Fibroblast of lung (primary cell): ENCODE data around the gene GOLGA6L7.

Source experiments
- EZH2 ChIP-seq: IDR thresholded peaks from 2 replicates; pipeline ENCODE4 v1.5.1; 2012; ENCODE audit warnings: low read length, control low read depth, mild to moderate bottlenecking; ENCODE audit errors: missing control alignments
- TF ChIP-seq, protein P1 (sequence below), 2 donors: IDR thresholded peaks in 1 of 2; conservative IDR thresholded peaks in 1 of 2; 1 replicate in 1 of 2; 2 replicates in 1 of 2; pipeline ENCODE4 v1.5.1; 2011 to 2012; ENCODE audit warnings: low read length in 2 of 2, control low read depth in 1 of 2, inconsistent platforms in 1 of 2, low read depth in 1 of 2, mild to moderate bottlenecking in 1 of 2

DNA sequence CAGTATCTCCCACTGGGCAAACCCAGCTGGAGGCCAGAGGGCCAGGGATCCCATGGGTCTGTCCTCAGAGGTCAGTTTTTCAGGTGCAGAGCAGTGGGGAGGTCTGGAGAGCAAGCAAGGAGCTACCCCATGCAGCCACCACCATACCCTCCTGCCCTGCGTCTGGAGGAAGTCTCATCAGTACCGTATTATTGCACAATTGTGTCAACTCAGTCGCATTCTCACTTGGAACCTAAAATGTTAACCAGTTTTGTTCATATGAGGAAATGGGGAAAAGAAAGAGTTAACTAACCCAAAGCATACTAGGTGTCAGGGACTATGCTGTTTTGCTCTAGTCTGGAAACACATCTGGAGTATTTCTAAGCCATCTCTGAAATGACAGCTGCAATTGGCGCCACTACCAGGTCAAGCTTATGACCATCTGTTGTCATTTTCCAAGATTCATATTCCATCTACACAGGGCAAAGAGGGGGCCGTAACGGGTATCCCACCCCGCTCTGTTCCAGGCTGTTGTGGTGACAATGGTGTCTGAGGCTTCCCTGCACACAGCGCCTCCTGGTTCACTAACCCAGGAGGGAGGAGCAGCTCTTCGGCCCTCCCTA is 20.4 kb upstream of the GOLGA6L7 start:
- TF ChIP-seq, protein P1, sequence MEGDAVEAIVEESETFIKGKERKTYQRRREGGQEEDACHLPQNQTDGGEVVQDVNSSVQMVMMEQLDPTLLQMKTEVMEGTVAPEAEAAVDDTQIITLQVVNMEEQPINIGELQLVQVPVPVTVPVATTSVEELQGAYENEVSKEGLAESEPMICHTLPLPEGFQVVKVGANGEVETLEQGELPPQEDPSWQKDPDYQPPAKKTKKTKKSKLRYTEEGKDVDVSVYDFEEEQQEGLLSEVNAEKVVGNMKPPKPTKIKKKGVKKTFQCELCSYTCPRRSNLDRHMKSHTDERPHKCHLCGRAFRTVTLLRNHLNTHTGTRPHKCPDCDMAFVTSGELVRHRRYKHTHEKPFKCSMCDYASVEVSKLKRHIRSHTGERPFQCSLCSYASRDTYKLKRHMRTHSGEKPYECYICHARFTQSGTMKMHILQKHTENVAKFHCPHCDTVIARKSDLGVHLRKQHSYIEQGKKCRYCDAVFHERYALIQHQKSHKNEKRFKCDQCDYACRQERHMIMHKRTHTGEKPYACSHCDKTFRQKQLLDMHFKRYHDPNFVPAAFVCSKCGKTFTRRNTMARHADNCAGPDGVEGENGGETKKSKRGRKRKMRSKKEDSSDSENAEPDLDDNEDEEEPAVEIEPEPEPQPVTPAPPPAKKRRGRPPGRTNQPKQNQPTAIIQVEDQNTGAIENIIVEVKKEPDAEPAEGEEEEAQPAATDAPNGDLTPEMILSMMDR (conservative IDR thresholded peaks at IDR 0.05 in 1 of 2, IDR thresholded peaks at IDR 0.05 in 1 of 2; ENCODE audit: low read depth in 1 of 2, low read length in 2 of 2), result no peak
- TF ChIP-seq EZH2, result no peak
